Measurements from ENCODE around the gene MON2. TPM values are rescaled to one million over a fixed set of nuclear protein-coding genes. Genes with fewer than 3 reads are reported as not detected.

The MON2 gene
- total and polyA plus RNA-seq, 10 of the 15 experiments (the other 5 are each of a cell fraction or from before 2014, with no cell fraction given): 5.4 to 34.3 (median 23.4) TPM

- no peak for TF ChIP-seq CUX1 (IDR thresholded peaks at IDR 0.05; ENCODE audit: insufficient replicate concordance, low read depth, low read length)
Observed at GRCh38 chr12:62537551-62537950, 70.9 kb downstream of the MON2 start (continued).

- H3K36me3 ChIP-seq (ENCODE audit: control insufficient read depth in 2 of 2, insufficient read depth in 2 of 2, low read length in 1 of 2): peaks cover 0 to 16% of the 10 kb centered on the region in 2 experiments; a peak in 2 of 4 replicates
- no peak for FAIRE-seq
- TF ChIP-seq YY1 (IDR thresholded peaks at IDR 0.05; ENCODE audit: low read depth, low read length) (no peak), ZZZ3 (IDR thresholded peaks at IDR 0.05; ENCODE audit: control insufficient read depth, insufficient read length, low read depth) (no peak), CREM (IDR thresholded peaks at IDR 0.05; ENCODE audit: low read depth) (no peak), CEBPB (IDR thresholded peaks at IDR 0.05; ENCODE audit: borderline replicate concordance in 1 of 2, low read depth in 2 of 2, low read length in 2 of 2) (no peak), IRF5 (IDR thresholded peaks at IDR 0.05; ENCODE audit: borderline replicate concordance) (no peak), REST (IDR thresholded peaks at IDR 0.05; ENCODE audit: low read depth, low read length) (no peak)
- no peaks in the 10 kb centered on the region for H4K20me1 ChIP-seq (ENCODE audit: control insufficient read depth, insufficient read depth)
- H3K27ac ChIP-seq (ENCODE audit: control insufficient read depth, insufficient read depth): no peak overlapping the region
- H3K9me3 ChIP-seq (replicated peaks; ENCODE audit: control insufficient read depth, insufficient read depth, low read length): no peaks in the 10 kb centered on the region
- H3K9ac ChIP-seq (ENCODE audit: control insufficient read depth, insufficient read depth, low read length): no peak overlapping the region
- POLR2A ChIA-PET: no interaction called here
- no peak overlapping the region for H3K4me3 ChIP-seq
- CTCF ChIA-PET: no interaction called here
- BruUV-seq (replicated peaks): no TSS peak
- SMC1A ChIA-PET (ENCODE audit: uncharacterized antibody, unreplicated experiment): no interaction called here
- no peak overlapping the region for H3K4me2 ChIP-seq (ENCODE audit: control insufficient read depth, insufficient read depth)
- 72% methylated on average over 2 of the region's 2 CpGs for WGBS (ENCODE audit: insufficient coverage, insufficient replicate concordance, low lambda C conversion rate, missing lambda C conversion rate)
- no peaks in the 10 kb centered on the region for H3K4me1 ChIP-seq (ENCODE audit: control insufficient read depth, insufficient read depth, low read length)
- intact Hi-C loops (cut with micrococcal nuclease; ENCODE audit: unreplicated experiment) (no loop called here), in situ Hi-C loops (cut with MboI) (no loop called here)
- no peak overlapping the region for H2AFZ ChIP-seq (ENCODE audit: control insufficient read depth, low read depth, low read length)
- no peaks in the 10 kb centered on the region for H3K79me2 ChIP-seq (ENCODE audit: control insufficient read depth, insufficient read depth, low read length)
- no peak for ATAC-seq
- RAD21 ChIA-PET (ENCODE audit: unreplicated experiment): no interaction called here
- H3K27me3 ChIP-seq (replicated peaks in 1 of 2; ENCODE audit: control insufficient read depth in 2 of 2, insufficient read depth in 2 of 2, low read length in 1 of 2): no peaks in the 10 kb centered on the region
- no peak for DNase-seq (ENCODE audit: low read depth, low spot score)
Observed at GRCh38 chr12:62540354-62540753, 73.7 kb downstream of the MON2 start.
